Stimulated activated CD4-positive, alpha-beta T cell treated with anti-CD3 and anti-CD28 coated beads, Interleukin-2, amount 100 ng/mL, for 4 hours (primary cell): ENCODE data around the gene C17orf67.

Experiments used
- DNase-seq: peaks from one replicate; pipeline ENCODE4 v3.0.0-alpha.2; 2020; ENCODE audit warnings: low read depth

Gene C17orf67

GRCh38 chr17:56833809-56834379 lies at the start of gene C17orf67, which contains the start of gene DGKE:
Gene C17orf67 (minus strand): TSS chr17:56833920. CDS start chr17:56815810, 18,110 bp downstream.
Gene DGKE (plus strand): TSS chr17:56834151. CDS start chr17:56834796, 645 bp downstream.
- DNase-seq: peak; percentile 99

- no peak for DNase-seq
Observed at GRCh38 chr17:56881685-56882295, 48.1 kb upstream of the C17orf67 start.

GRCh38 chr17:56880571-56880970 lies 46.9 kb upstream of the C17orf67 start:
- no peak for DNase-seq

GRCh38 chr17:56880133-56880532 lies 46.4 kb upstream of the C17orf67 start:
- no peak for DNase-seq

GRCh38 chr17:56879280-56879679 lies 45.6 kb upstream of the C17orf67 start:
- DNase-seq: no peak

GRCh38 chr17:56876766-56877179 lies 43.1 kb upstream of the C17orf67 start:
- no peak for DNase-seq

GRCh38 chr17:56870081-56870651 lies 36.4 kb upstream of the C17orf67 start:
- DNase-seq: no peak

- DNase-seq: no peak
Observed at GRCh38 chr17:56868716-56869115, 35.0 kb upstream of the C17orf67 start.

- no peak for DNase-seq
Observed at GRCh38 chr17:56867948-56868376, 34.2 kb upstream of the C17orf67 start.

- DNase-seq: no peak
Observed at GRCh38 chr17:56866496-56866895, 32.8 kb upstream of the C17orf67 start.

- no peak for DNase-seq
Observed at GRCh38 chr17:56866076-56866475, 32.4 kb upstream of the C17orf67 start.

- no peak for DNase-seq
Observed at GRCh38 chr17:56863974-56864373, 30.3 kb upstream of the C17orf67 start.

- DNase-seq: no peak
Observed at GRCh38 chr17:56861899-56862298, 28.2 kb upstream of the C17orf67 start.

GRCh38 chr17:56851008-56851407 lies 17.3 kb upstream of the C17orf67 start:
- no peak for DNase-seq

- no peak for DNase-seq
Observed at GRCh38 chr17:56850591-56850990, 16.9 kb upstream of the C17orf67 start.

GRCh38 chr17:56849131-56849530 lies 15.4 kb upstream of the C17orf67 start:
- no peak for DNase-seq

- no peak for DNase-seq
Observed at GRCh38 chr17:56847106-56847505, 13.4 kb upstream of the C17orf67 start.

- DNase-seq: no peak
Observed at GRCh38 chr17:56845934-56846333, 12.2 kb upstream of the C17orf67 start.

GRCh38 chr17:56842577-56842976 lies 8.9 kb upstream of the C17orf67 start:
- DNase-seq: no peak

GRCh38 chr17:56838687-56839086 lies 5.0 kb upstream of the C17orf67 start:
- DNase-seq: no peak

- DNase-seq: no peak
Observed at GRCh38 chr17:56835264-56835585, 1.5 kb upstream of the C17orf67 start.

- DNase-seq: peak; percentile 39
Observed at GRCh38 chr17:56834380-56835263, 902 bp upstream of the C17orf67 start.
